Measurements from ENCODE around the gene ELMO2. TPM values are rescaled to one million over a fixed set of nuclear protein-coding genes. Genes with fewer than 3 reads are reported as not detected.

ELMO2 gene
- total and polyA plus RNA-seq, 2 experiments from 2014 or later: 38.0 to 38.7 TPM

GRCh38 chr20:46375771-46376170 is 30.6 kb downstream of the ELMO2 start:
- TF ChIP-seq, protein P1, sequence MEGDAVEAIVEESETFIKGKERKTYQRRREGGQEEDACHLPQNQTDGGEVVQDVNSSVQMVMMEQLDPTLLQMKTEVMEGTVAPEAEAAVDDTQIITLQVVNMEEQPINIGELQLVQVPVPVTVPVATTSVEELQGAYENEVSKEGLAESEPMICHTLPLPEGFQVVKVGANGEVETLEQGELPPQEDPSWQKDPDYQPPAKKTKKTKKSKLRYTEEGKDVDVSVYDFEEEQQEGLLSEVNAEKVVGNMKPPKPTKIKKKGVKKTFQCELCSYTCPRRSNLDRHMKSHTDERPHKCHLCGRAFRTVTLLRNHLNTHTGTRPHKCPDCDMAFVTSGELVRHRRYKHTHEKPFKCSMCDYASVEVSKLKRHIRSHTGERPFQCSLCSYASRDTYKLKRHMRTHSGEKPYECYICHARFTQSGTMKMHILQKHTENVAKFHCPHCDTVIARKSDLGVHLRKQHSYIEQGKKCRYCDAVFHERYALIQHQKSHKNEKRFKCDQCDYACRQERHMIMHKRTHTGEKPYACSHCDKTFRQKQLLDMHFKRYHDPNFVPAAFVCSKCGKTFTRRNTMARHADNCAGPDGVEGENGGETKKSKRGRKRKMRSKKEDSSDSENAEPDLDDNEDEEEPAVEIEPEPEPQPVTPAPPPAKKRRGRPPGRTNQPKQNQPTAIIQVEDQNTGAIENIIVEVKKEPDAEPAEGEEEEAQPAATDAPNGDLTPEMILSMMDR (IDR thresholded peaks at IDR 0.05; ENCODE audit: low read depth, low read length): no peak
- no peaks in the 10 kb centered on the region for H3K4me1 ChIP-seq (ENCODE audit: low read depth)
- no peaks in the 10 kb centered on the region for H3K9me3 ChIP-seq (ENCODE audit: low read depth)
- peaks cover 64% of the 10 kb centered on the region for H3K36me3 ChIP-seq
- no peaks in the 10 kb centered on the region for H3K27me3 ChIP-seq
- H3K4me3 ChIP-seq: no peak overlapping the region
- DNase-seq (ENCODE audit: low read depth in 1 of 2, low spot score in 1 of 2): peak in 1 of 2 donors; percentile 69
- no peak overlapping the region for H3K27ac ChIP-seq

GRCh38 chr20:46374383-46374782 is 32.0 kb downstream of the ELMO2 start:
- no peaks in the 10 kb centered on the region for H3K4me1 ChIP-seq (ENCODE audit: low read depth)
- no peaks in the 10 kb centered on the region for H3K9me3 ChIP-seq (ENCODE audit: low read depth)
- no peak overlapping the region for H3K27ac ChIP-seq
- H3K36me3 ChIP-seq: peaks cover 60% of the 10 kb centered on the region
- no peaks in the 10 kb centered on the region for H3K27me3 ChIP-seq
- DNase-seq (ENCODE audit: low read depth in 1 of 2, low spot score in 1 of 2): no peak
- TF ChIP-seq, protein P1 (IDR thresholded peaks at IDR 0.05; ENCODE audit: low read depth, low read length): no peak
- H3K4me3 ChIP-seq: no peak overlapping the region

- TF ChIP-seq, protein P1 (IDR thresholded peaks at IDR 0.05; ENCODE audit: low read depth, low read length): no peak
- Histone ChIP-seq H3K27ac (no peak overlapping the region), H3K9me3 (ENCODE audit: low read depth) (no peaks in the 10 kb centered on the region), H3K4me3 (no peak overlapping the region), H3K36me3 (peaks cover 63% of the 10 kb centered on the region), H3K4me1 (ENCODE audit: low read depth) (peaks cover 4% of the 10 kb centered on the region), H3K27me3 (no peaks in the 10 kb centered on the region)
- peak in 1 of 2 donors; percentile 78 for DNase-seq (ENCODE audit: low read depth in 1 of 2, low spot score in 1 of 2)
Measured at GRCh38 chr20:46371656-46372055, 34.8 kb downstream of the ELMO2 start.

- Histone ChIP-seq H3K4me3 (no peak overlapping the region), H3K4me1 (ENCODE audit: low read depth) (peaks cover 4% of the 10 kb centered on the region), H3K9me3 (ENCODE audit: low read depth) (no peaks in the 10 kb centered on the region), H3K27ac (no peak overlapping the region), H3K27me3 (no peaks in the 10 kb centered on the region), H3K36me3 (peaks cover 52% of the 10 kb centered on the region)
- DNase-seq (ENCODE audit: low read depth in 1 of 2, low spot score in 1 of 2): no peak
- TF ChIP-seq, protein P1 (IDR thresholded peaks at IDR 0.05; ENCODE audit: low read depth, low read length): no peak
Measured at GRCh38 chr20:46368902-46369268, 37.5 kb downstream of the ELMO2 start.

- TF ChIP-seq, protein P1 (IDR thresholded peaks at IDR 0.05; ENCODE audit: low read depth, low read length): no peak
- H3K4me3 ChIP-seq: no peak overlapping the region
- H3K27ac ChIP-seq: peak overlapping the region; percentile 65
- H3K36me3 ChIP-seq: peaks cover 49% of the 10 kb centered on the region
- DNase-seq (ENCODE audit: low read depth in 1 of 2, low spot score in 1 of 2): no peak
- H3K4me1 ChIP-seq (ENCODE audit: low read depth): peaks cover 7% of the 10 kb centered on the region
- H3K9me3 ChIP-seq (ENCODE audit: low read depth): no peaks in the 10 kb centered on the region
- no peaks in the 10 kb centered on the region for H3K27me3 ChIP-seq
Measured at GRCh38 chr20:46367967-46368901, 38.2 kb downstream of the ELMO2 start.
